Suprapubic skin (tissue), 4 donors: ENCODE data around the gene SLC44A2. TPM values are rescaled to one million over a fixed set of nuclear protein-coding genes. Genes with fewer than 3 reads are reported as not detected.

Experiments
- DNase-seq, 2 donors: peaks; one replicate each; pipeline ENCODE4 v3.0.0-alpha.2; 2019; ENCODE audit warnings: low spot score in 2 of 2
- H3K27ac ChIP-seq: fragments of 200-600 bp; sonication (generic); one replicate; pipeline ENCODE4 v1.5.1; 2019
- H3K27me3 ChIP-seq: fragments of 200-600 bp; sonication (generic); one replicate; pipeline ENCODE4 v1.5.1; 2019
- H3K36me3 ChIP-seq: fragments of 200-600 bp; sonication (generic); one replicate; pipeline ENCODE4 v1.5.1; 2019
- H3K4me1 ChIP-seq: fragments of 200-600 bp; sonication (generic); one replicate; pipeline ENCODE4 v1.5.1; 2019
- H3K4me3 ChIP-seq: fragments of 200-600 bp; sonication (generic); one replicate; pipeline ENCODE4 v1.5.1; 2019; ENCODE audit warnings: mild to moderate bottlenecking
- H3K9me3 ChIP-seq: fragments of 200-600 bp; sonication (generic); one replicate; pipeline ENCODE4 v1.5.1; 2019
- CTCF ChIP-seq, 2 donors: fragments of 200-600 bp in 1 of 2; fragments of 450-650 bp in 1 of 2; sonication (generic) in 1 of 2; IDR thresholded peaks; one replicate each; pipeline ENCODE4 v1.5.1; 2016 to 2019; ENCODE audit warnings: antibody characterized with exemption in 2 of 2, mild to moderate bottlenecking in 1 of 2, moderate library complexity in 1 of 2
- EP300 ChIP-seq: sonication (generic); formaldehyde crosslinking; IDR thresholded peaks from one replicate; pipeline ENCODE4 v1.6.1; 2017; ENCODE audit warnings: antibody characterized with exemption
- POLR2A ChIP-seq, 2 donors: fragments of 450-650 bp; IDR thresholded peaks; one replicate each; pipeline ENCODE4 v1.6.1; 2017; ENCODE audit warnings: antibody characterized with exemption in 2 of 2, mild to moderate bottlenecking in 2 of 2, moderate library complexity in 2 of 2
- POLR2AphosphoS5 ChIP-seq, 3 donors: sonication (generic); formaldehyde crosslinking; IDR thresholded peaks; one replicate each; pipeline ENCODE4 v1.6.1; 2017; ENCODE audit warnings: antibody characterized with exemption in 3 of 3
- WGBS: methylation state at CpG from one replicate; pipeline ENCODE4 v1.1.5; 2018; 5-methylcytosine and 5-hydroxymethylcytosine counted together
- total RNA-seq, 4 donors: library from RNA; depleted of rRNA; stranded (reverse); fragments of >200 nt; gene quantifications; one replicate each; pipeline ENCODE4 v1.1.0, GENCODE V29; 2016

SLC44A2 gene
- total RNA-seq, 4 donors from 2014 or later, result 59.1 to 108 (median 94.5) TPM

- no peak for DNase-seq
- H3K4me1 ChIP-seq, result peaks cover 12% of the 10 kb centered on the region
- H3K9me3 ChIP-seq, result no peaks in the 10 kb centered on the region
- 95% methylated on average over 8 of the region's 15 CpGs for WGBS
- no peaks in the 10 kb centered on the region for H3K27me3 ChIP-seq
- TF ChIP-seq POLR2AphosphoS5 (IDR thresholded peaks at IDR 0.05), result no peak
- TF ChIP-seq POLR2A (IDR thresholded peaks at IDR 0.05), result no peak
- no peak for TF ChIP-seq CTCF (IDR thresholded peaks at IDR 0.05)
- no peak for TF ChIP-seq EP300
- H3K36me3 ChIP-seq, result peaks cover 94% of the 10 kb centered on the region
- no peak overlapping the region for H3K4me3 ChIP-seq
- H3K27ac ChIP-seq, result no peak overlapping the region
Measured at GRCh38 chr19:10680545-10681135, 55.3 kb downstream of the SLC44A2 start.

GRCh38 chr19:10681658-10682057, 56.3 kb downstream of the SLC44A2 start:
- no peak for DNase-seq
- Histone ChIP-seq H3K27ac (no peak overlapping the region), H3K4me3 (no peak overlapping the region), H3K4me1 (peaks cover 22% of the 10 kb centered on the region), H3K9me3 (no peaks in the 10 kb centered on the region), H3K36me3 (peaks cover 98% of the 10 kb centered on the region), H3K27me3 (no peaks in the 10 kb centered on the region)
- WGBS, result 47% methylated on average over 2 of the region's 4 CpGs
- TF ChIP-seq POLR2AphosphoS5 (IDR thresholded peaks at IDR 0.05) (no peak), EP300 (no peak), POLR2A (IDR thresholded peaks at IDR 0.05) (no peak), CTCF (IDR thresholded peaks at IDR 0.05) (no peak)

GRCh38 chr19:10682397-10683063, 57.2 kb downstream of the SLC44A2 start:
- Histone ChIP-seq H3K9me3 (no peaks in the 10 kb centered on the region), H3K27ac (no peak overlapping the region), H3K4me3 (no peak overlapping the region), H3K4me1 (peaks cover 24% of the 10 kb centered on the region), H3K27me3 (no peaks in the 10 kb centered on the region), H3K36me3 (peaks cover 98% of the 10 kb centered on the region)
- no peak for DNase-seq
- 81% methylated on average over 7 of the region's 15 CpGs for WGBS
- no peak for TF ChIP-seq POLR2A (IDR thresholded peaks at IDR 0.05)
- no peak for TF ChIP-seq POLR2AphosphoS5 (IDR thresholded peaks at IDR 0.05)
- no peak for TF ChIP-seq EP300
- no peak for TF ChIP-seq CTCF (IDR thresholded peaks at IDR 0.05)

GRCh38 chr19:10683064-10683426, 57.7 kb downstream of the SLC44A2 start:
- Histone ChIP-seq H3K4me3 (no peak overlapping the region), H3K4me1 (peaks cover 24% of the 10 kb centered on the region), H3K36me3 (peaks cover 98% of the 10 kb centered on the region), H3K27me3 (no peaks in the 10 kb centered on the region), H3K9me3 (no peaks in the 10 kb centered on the region), H3K27ac (no peak overlapping the region)
- WGBS, result 92% methylated on average over 13 of the region's 15 CpGs
- TF ChIP-seq POLR2AphosphoS5 (IDR thresholded peaks at IDR 0.05), result no peak
- no peak for TF ChIP-seq EP300
- TF ChIP-seq CTCF (IDR thresholded peaks at IDR 0.05), result no peak
- TF ChIP-seq POLR2A (IDR thresholded peaks at IDR 0.05), result no peak
- no peak for DNase-seq

- Histone ChIP-seq H3K27me3 (no peaks in the 10 kb centered on the region), H3K4me1 (peaks cover 24% of the 10 kb centered on the region), H3K27ac (no peak overlapping the region), H3K4me3 (no peak overlapping the region), H3K9me3 (no peaks in the 10 kb centered on the region), H3K36me3 (peaks cover 98% of the 10 kb centered on the region)
- no peak for DNase-seq
- no peak for TF ChIP-seq EP300
- no peak for TF ChIP-seq POLR2AphosphoS5 (IDR thresholded peaks at IDR 0.05)
- TF ChIP-seq CTCF (IDR thresholded peaks at IDR 0.05), result no peak
- TF ChIP-seq POLR2A (IDR thresholded peaks at IDR 0.05), result no peak
- WGBS, result 85% methylated on average over 19 of the region's 21 CpGs
Measured at GRCh38 chr19:10683582-10683981, 58.2 kb downstream of the SLC44A2 start.
